Spleen (tissue), 11 donors: ENCODE measurements around the gene ERC1. TPM values are rescaled to one million over a fixed set of nuclear protein-coding genes. Genes with fewer than 3 reads are reported as not detected.

Experiments
- DNase-seq: peaks from one replicate; pipeline ENCODE4 v3.0.0-alpha.2; 2020
- H3K27ac ChIP-seq, 8 donors: fragments of 200-600 bp; sonication (generic) in 7 of 8; 1 replicate in 4 of 8; 2 replicates in 4 of 8; pipeline versions ENCODE4 v1.5.0 to v1.8.0; 2016 to 2021; ENCODE audit warnings: inconsistent platforms in 4 of 8, mild to moderate bottlenecking in 4 of 8, moderate library complexity in 1 of 8
- H3K27me3 ChIP-seq, 7 donors: fragments of 200-600 bp; sonication (generic) in 6 of 7; replicated peaks in 1 of 7; 1 replicate in 4 of 7; 2 replicates in 3 of 7; pipeline versions ENCODE4 v1.5.0 to v1.8.0; 2016 to 2021; ENCODE audit warnings: inconsistent platforms in 3 of 7, mild to moderate bottlenecking in 1 of 7
- H3K36me3 ChIP-seq, 6 donors: fragments of 200-600 bp; sonication (generic) in 5 of 6; 1 replicate in 4 of 6; 2 replicates in 2 of 6; pipeline versions ENCODE4 v1.5.0 to v1.8.0; 2016 to 2021; ENCODE audit warnings: inconsistent platforms in 2 of 6
- H3K4me1 ChIP-seq, 6 donors: fragments of 200-600 bp; sonication (generic) in 5 of 6; 1 replicate in 3 of 6; 2 replicates in 3 of 6; pipeline versions ENCODE4 v1.5.0 to v1.8.0; 2016 to 2021; ENCODE audit warnings: inconsistent platforms in 3 of 6
- H3K4me3 ChIP-seq, 8 donors: fragments of 200-600 bp; sonication (generic) in 7 of 8; 1 replicate in 4 of 8; 2 replicates in 4 of 8; pipeline versions ENCODE4 v1.5.0 to v1.8.0; 2016 to 2021; ENCODE audit warnings: inconsistent platforms in 4 of 8, mild to moderate bottlenecking in 4 of 8, moderate library complexity in 2 of 8
- H3K9me3 ChIP-seq, 8 donors: fragments of 200-600 bp; sonication (generic) in 7 of 8; 1 replicate in 4 of 8; 2 replicates in 4 of 8; pipeline versions ENCODE4 v1.5.0 to v1.8.0; 2016 to 2021; ENCODE audit warnings: inconsistent platforms in 4 of 8
- POLR2A ChIP-seq, 3 donors: fragments of 450-650 bp; IDR thresholded peaks; one replicate each; pipeline ENCODE4 v1.5.1; 2017; ENCODE audit warnings: antibody characterized with exemption in 3 of 3, mild to moderate bottlenecking in 1 of 3
- POLR2AphosphoS5 ChIP-seq, 3 donors: sonication (generic); formaldehyde crosslinking; IDR thresholded peaks; one replicate each; pipeline ENCODE4 v1.5.1; 2017; ENCODE audit warnings: antibody characterized with exemption in 3 of 3
- WGBS, 5 donors: extraction: QIAGEN DNeasy Blood & Tissue Kit in 3 of 5; methylation state at CpG; one replicate each; pipeline versions ENCODE4 v1.1.5 to v1.1.7; 2013 to 2018; 5-methylcytosine and 5-hydroxymethylcytosine counted together
- intact Hi-C: fragments of 100-400 bp; cut with DNase I; formaldehyde crosslinking; loops from one replicate; pipeline ENCODE4 v1.15.0; 2023; ENCODE audit warnings: low total_unique reads
- polyA plus RNA-seq, 3 donors: library from polyadenylated mRNA; stranded (reverse); fragments of 200-250 nt; gene quantifications; one replicate each; pipeline ENCODE4 v1.2.1, GENCODE V29; 2013
- total RNA-seq, 7 donors: library from RNA; depleted of rRNA in 3 of 7; stranded (reverse); fragments of >200 nt in 3 of 7; fragmentation: NEBNext Ultra II Directional in 4 of 7; extraction: Animal tissue kit (Norgen Biotek cat#: 25700) in 4 of 7; gene quantifications; one replicate each; pipeline versions ENCODE4 v1.1.0 to v1.2.1, GENCODE V29; 2016 to 2021
- TF ChIP-seq, protein P1 (sequence below), 11 experiments: fragments of 200-600 bp in 7 of 11; fragments of 450-650 bp in 4 of 11; sonication (generic) in 4 of 11; IDR thresholded peaks in 8 of 11; conservative IDR thresholded peaks in 3 of 11; 1 replicate in 7 of 11; 2 replicates in 4 of 11; pipeline versions ENCODE4 v1.4.0 to v1.8.0; 2016 to 2021; ENCODE audit warnings: antibody characterized with exemption in 11 of 11, inconsistent platforms in 4 of 11, mild to moderate bottlenecking in 1 of 11
- donor health status: healthy with polysubstance abuse.
- donor health status: DM: no; HTN: no; CAD: no; lungs with moderate emphysema.
- donor health status: DM: no; HTN: no; CAD: no.
- donor health status: Bipolar disorder and iron deficiency.
- donor health status: healthy.
- donor health status: DM: no; HTN: no; CAD: no.
- donor health status: DM: yes; HTN: yes; CAD: no.

ERC1 gene
- total and polyA plus RNA-seq, 10 donors = 1.2 to 73.4 (median 42.6) TPM

DNA sequence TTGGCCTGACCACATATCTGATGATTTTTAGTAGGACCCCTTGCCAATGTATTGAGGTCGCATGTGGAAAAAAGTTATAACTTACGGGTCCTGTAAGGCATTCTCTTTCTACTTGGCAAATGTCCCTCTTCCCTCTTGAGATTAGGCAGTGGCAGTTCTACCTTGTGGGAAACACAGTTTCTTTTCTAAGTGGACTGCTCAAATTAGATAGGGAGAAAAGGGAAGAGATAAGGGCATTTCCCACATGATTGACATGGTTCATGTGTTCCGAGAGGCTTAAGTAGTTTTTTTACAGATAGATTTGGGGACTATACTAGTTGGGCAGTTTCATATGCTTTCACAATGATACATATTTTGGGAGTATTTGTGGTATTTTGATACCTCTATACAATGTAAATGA is 448.7 kb downstream of the ERC1 start:
- peaks cover 0 to 18% (median 0%) of the 10 kb centered on the region in 6 donors for H3K36me3 ChIP-seq
- intact Hi-C loops = no loop called here
- H3K27me3 ChIP-seq = no peaks in the 10 kb centered on the region
- H3K4me3 ChIP-seq = no peak overlapping the region
- no peaks in the 10 kb centered on the region for H3K9me3 ChIP-seq
- no peak overlapping the region for H3K27ac ChIP-seq
- TF ChIP-seq, protein P1, sequence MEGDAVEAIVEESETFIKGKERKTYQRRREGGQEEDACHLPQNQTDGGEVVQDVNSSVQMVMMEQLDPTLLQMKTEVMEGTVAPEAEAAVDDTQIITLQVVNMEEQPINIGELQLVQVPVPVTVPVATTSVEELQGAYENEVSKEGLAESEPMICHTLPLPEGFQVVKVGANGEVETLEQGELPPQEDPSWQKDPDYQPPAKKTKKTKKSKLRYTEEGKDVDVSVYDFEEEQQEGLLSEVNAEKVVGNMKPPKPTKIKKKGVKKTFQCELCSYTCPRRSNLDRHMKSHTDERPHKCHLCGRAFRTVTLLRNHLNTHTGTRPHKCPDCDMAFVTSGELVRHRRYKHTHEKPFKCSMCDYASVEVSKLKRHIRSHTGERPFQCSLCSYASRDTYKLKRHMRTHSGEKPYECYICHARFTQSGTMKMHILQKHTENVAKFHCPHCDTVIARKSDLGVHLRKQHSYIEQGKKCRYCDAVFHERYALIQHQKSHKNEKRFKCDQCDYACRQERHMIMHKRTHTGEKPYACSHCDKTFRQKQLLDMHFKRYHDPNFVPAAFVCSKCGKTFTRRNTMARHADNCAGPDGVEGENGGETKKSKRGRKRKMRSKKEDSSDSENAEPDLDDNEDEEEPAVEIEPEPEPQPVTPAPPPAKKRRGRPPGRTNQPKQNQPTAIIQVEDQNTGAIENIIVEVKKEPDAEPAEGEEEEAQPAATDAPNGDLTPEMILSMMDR (IDR thresholded peaks at IDR 0.05 in 8 of 11, conservative IDR thresholded peaks at IDR 0.05 in 3 of 11) = no peak
- TF ChIP-seq POLR2A (IDR thresholded peaks at IDR 0.05) (no peak), POLR2AphosphoS5 (IDR thresholded peaks at IDR 0.05) (no peak)
- DNase-seq = no peak
- 81 to 98% (median 95%) methylated on average over 3 of the region's 3 CpGs for WGBS, 5 donors
- no peaks in the 10 kb centered on the region for H3K4me1 ChIP-seq

DNA sequence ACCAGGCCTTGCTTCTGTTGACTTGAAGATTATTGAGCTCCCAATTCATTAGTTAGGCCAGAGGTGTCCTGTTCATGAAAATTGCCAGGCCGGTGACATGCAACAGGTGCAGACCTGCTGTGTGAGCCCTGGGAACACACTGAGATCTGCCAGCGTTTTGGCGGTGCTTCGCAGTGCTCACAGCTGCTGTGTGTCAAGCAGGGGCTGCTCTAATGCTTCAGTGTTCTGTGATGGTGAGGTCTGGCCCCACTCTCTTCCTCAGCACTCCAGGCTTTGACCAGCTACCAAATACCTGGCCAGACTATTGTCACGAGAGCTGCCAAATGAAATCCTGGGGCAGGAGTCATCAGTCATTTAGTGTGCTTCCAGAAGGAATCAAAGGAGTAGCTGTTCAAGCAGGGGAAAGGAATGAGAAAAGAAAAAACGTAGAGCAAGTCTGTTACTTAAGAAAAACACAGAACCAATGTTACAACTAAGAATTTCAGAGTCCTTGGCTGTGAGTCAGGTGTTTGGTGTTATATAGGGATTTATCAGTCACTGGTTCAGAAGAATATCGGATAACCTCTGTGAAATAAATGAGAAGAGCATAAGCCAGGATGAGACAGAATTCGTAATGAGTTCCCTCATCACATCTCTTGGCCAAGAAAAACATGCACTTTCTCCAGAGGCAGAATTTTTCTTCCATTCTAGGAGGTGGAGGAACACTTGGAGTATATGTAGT is 452.6 kb downstream of the ERC1 start:
- no peak for DNase-seq
- no peaks in the 10 kb centered on the region for H3K4me1 ChIP-seq
- H3K27me3 ChIP-seq = no peaks in the 10 kb centered on the region
- no peak overlapping the region for H3K4me3 ChIP-seq
- no peak for TF ChIP-seq POLR2AphosphoS5 (IDR thresholded peaks at IDR 0.05)
- TF ChIP-seq, protein P1 (IDR thresholded peaks at IDR 0.05 in 8 of 11, conservative IDR thresholded peaks at IDR 0.05 in 3 of 11) = no peak
- no peak for TF ChIP-seq POLR2A (IDR thresholded peaks at IDR 0.05)
- H3K36me3 ChIP-seq = peaks cover 0 to 55% (median 6%) of the 10 kb centered on the region in 6 donors
- intact Hi-C loops = no loop called here
- 84 to 95% (median 89%) methylated on average over 8 of the region's 8 CpGs for WGBS, 5 donors
- H3K9me3 ChIP-seq = no peaks in the 10 kb centered on the region
- no peak overlapping the region for H3K27ac ChIP-seq

- no peaks in the 10 kb centered on the region for H3K9me3 ChIP-seq
- H3K27ac ChIP-seq = no peak overlapping the region
- intact Hi-C loops = no loop called here
- TF ChIP-seq, protein P1 (IDR thresholded peaks at IDR 0.05 in 8 of 11, conservative IDR thresholded peaks at IDR 0.05 in 3 of 11) = no peak
- TF ChIP-seq POLR2AphosphoS5 (IDR thresholded peaks at IDR 0.05) (no peak), POLR2A (IDR thresholded peaks at IDR 0.05) (no peak)
- no peaks in the 10 kb centered on the region for H3K27me3 ChIP-seq
- WGBS, 5 donors = 84 to 96% (median 90%) methylated on average over 6 of the region's 6 CpGs
- no peak for DNase-seq
- H3K4me3 ChIP-seq = no peak overlapping the region
- peaks cover 0 to 59% (median 8%) of the 10 kb centered on the region in 6 donors for H3K36me3 ChIP-seq
- H3K4me1 ChIP-seq = no peaks in the 10 kb centered on the region
Observed at GRCh38 chr12:1444142-1444516, 453.1 kb downstream of the ERC1 start.

- Histone ChIP-seq H3K9me3 (no peaks in the 10 kb centered on the region), H3K27ac (no peak overlapping the region), H3K4me3 (no peak overlapping the region), H3K36me3 (peaks cover 0 to 65% (median 8%) of the 10 kb centered on the region in 6 donors), H3K4me1 (no peaks in the 10 kb centered on the region), H3K27me3 (no peaks in the 10 kb centered on the region)
- no peak for TF ChIP-seq POLR2AphosphoS5 (IDR thresholded peaks at IDR 0.05)
- no peak for TF ChIP-seq POLR2A (IDR thresholded peaks at IDR 0.05)
- TF ChIP-seq, protein P1 (IDR thresholded peaks at IDR 0.05 in 8 of 11, conservative IDR thresholded peaks at IDR 0.05 in 3 of 11) = no peak
- intact Hi-C loops = no loop called here
- no peak for DNase-seq
- 70 to 83% (median 80%) methylated on average over 3 of the region's 3 CpGs for WGBS, 5 donors
Observed at GRCh38 chr12:1445807-1446206, 454.8 kb downstream of the ERC1 start.
